Small intestine (tissue), 7 donors: ENCODE data around the gene MGAT4B. TPM values are rescaled to one million over a fixed set of nuclear protein-coding genes. Genes with fewer than 3 reads are reported as not detected.
"Not testable (repeated sequence)": the region's sequence is repeated elsewhere in the genome, so short reads cannot be mapped to it uniquely, and the experiment has no call there.

Source experiments
- DNase-seq, 2 donors: peaks; one replicate each; pipeline versions ENCODE4 v3.0.0 to v3.0.0-alpha.2; 2013
- FAIRE-seq: peaks from 2 replicates; lab custom pipeline; 2012; peaks lifted over from hg19 to GRCh38; lab: Jason Lieb, UNC
- H3K27ac ChIP-seq, 3 donors: one replicate each; pipeline ENCODE4 v1.5.1; 2013; ENCODE audit warnings: low read length in 2 of 3, mild to moderate bottlenecking in 2 of 3, control low read depth in 1 of 3, inconsistent platforms in 1 of 3, low read depth in 1 of 3, moderate library complexity in 1 of 3
- H3K27me3 ChIP-seq, 3 donors: one replicate each; pipeline ENCODE4 v1.6.1; 2013; ENCODE audit warnings: low read length in 3 of 3, inconsistent platforms in 1 of 3; ENCODE audit not compliant: control insufficient read depth in 3 of 3, insufficient read depth in 3 of 3
- H3K36me3 ChIP-seq, 3 donors: one replicate each; pipeline ENCODE4 v1.6.1; 2013; ENCODE audit warnings: low read length in 3 of 3, inconsistent platforms in 1 of 3, low read depth in 1 of 3, mild to moderate bottlenecking in 1 of 3, moderate library complexity in 1 of 3; ENCODE audit not compliant: control insufficient read depth in 3 of 3, insufficient read depth in 2 of 3
- H3K4me1 ChIP-seq, 3 donors: one replicate each; pipeline ENCODE4 v1.6.1; 2013; ENCODE audit warnings: low read length in 2 of 3, inconsistent platforms in 1 of 3, low read depth in 1 of 3, mild to moderate bottlenecking in 1 of 3, moderate library complexity in 1 of 3; ENCODE audit not compliant: control insufficient read depth in 3 of 3, insufficient read depth in 2 of 3
- H3K4me3 ChIP-seq, 3 donors: one replicate each; pipeline ENCODE4 v1.5.1; 2013; ENCODE audit warnings: low read length in 3 of 3, control low read depth in 1 of 3, inconsistent platforms in 1 of 3, low read depth in 1 of 3, mild to moderate bottlenecking in 1 of 3, moderate library complexity in 1 of 3
- H3K9me3 ChIP-seq, 2 donors: one replicate each; pipeline ENCODE4 v1.6.1; 2013; ENCODE audit warnings: low read depth in 1 of 2, low read length in 1 of 2; ENCODE audit not compliant: control insufficient read depth in 2 of 2, insufficient read depth in 1 of 2
- WGBS, 3 donors: extraction: QIAGEN DNeasy Blood & Tissue Kit; methylation state at CpG; one replicate each; pipeline ENCODE4 v1.1.7; 2013; 5-methylcytosine and 5-hydroxymethylcytosine counted together
- polyA plus RNA-seq, 4 donors: library from polyadenylated mRNA; stranded (reverse) in 3 of 4; unstranded in 1 of 4; fragments of 200-250 nt in 3 of 4; fragments of 120-200 nt in 1 of 4; gene quantifications; one replicate each; pipeline versions ENCODE4 v1.2.1 to v1.2.3, GENCODE V29; 2013
- donor health status: healthy with polysubstance abuse.
- donor health status: control.
- donor health status: control.
- donor health status: Bipolar disorder and iron deficiency.
- donor health status: healthy.

Gene MGAT4B
- polyA plus RNA-seq, 4 donors: 180 to 661 (median 401) TPM

GRCh38 chr5:179792612-179793467 lies 13.8 kb downstream of the MGAT4B start:
- H3K4me3 ChIP-seq: no peak overlapping the region
- 75 to 85% (median 82%) methylated on average over 24 of the region's 24 CpGs for WGBS, 3 donors
- H3K36me3 ChIP-seq: peaks cover 0 to 32% (median 1%) of the 10 kb centered on the region in 3 donors
- peaks cover 0 to 18% (median 5%) of the 10 kb centered on the region in 3 donors for H3K4me1 ChIP-seq
- H3K9me3 ChIP-seq: peaks cover 0 to 4% of the 10 kb centered on the region in 2 donors
- DNase-seq: no peak
- H3K27ac ChIP-seq: no peak overlapping the region
- no peak for FAIRE-seq
- H3K27me3 ChIP-seq: no peaks in the 10 kb centered on the region

GRCh38 chr5:179791881-179792611 lies 14.6 kb downstream of the MGAT4B start:
- DNase-seq: no peak
- peaks cover 0 to 18% (median 5%) of the 10 kb centered on the region in 3 donors for H3K4me1 ChIP-seq
- peaks cover 0 to 24% (median 0%) of the 10 kb centered on the region in 3 donors for H3K36me3 ChIP-seq
- peaks cover 0 to 4% of the 10 kb centered on the region in 2 donors for H3K9me3 ChIP-seq
- no peak for FAIRE-seq
- 61 to 73% (median 70%) methylated on average over 14 to 15 of the region's 15 CpGs for WGBS, 3 donors
- peak overlapping the region in 1 of 3 donors; percentile 6 for H3K27ac ChIP-seq
- H3K4me3 ChIP-seq: no peak overlapping the region
- H3K27me3 ChIP-seq: no peaks in the 10 kb centered on the region

GRCh38 chr5:179789278-179789677 lies 17.4 kb downstream of the MGAT4B start:
- not testable (repeated sequence) for H3K27ac ChIP-seq, H3K27me3 ChIP-seq, H3K4me3 ChIP-seq, DNase-seq, FAIRE-seq, H3K9me3 ChIP-seq, H3K4me1 ChIP-seq
- 95 to 96% (median 95%) methylated on average over 8 to 9 of the region's 9 CpGs for WGBS, 3 donors
- peaks cover 0 to 15% (median 0%) of the 10 kb centered on the region in 3 donors for H3K36me3 ChIP-seq

GRCh38 chr5:179788193-179788854 lies 18.3 kb downstream of the MGAT4B start:
- H3K36me3 ChIP-seq: peaks cover 0 to 12% (median 0%) of the 10 kb centered on the region in 3 donors
- WGBS, 3 donors: 80 to 88% (median 82%) methylated on average over 7 of the region's 7 CpGs
- H3K4me1 ChIP-seq: no peaks in the 10 kb centered on the region
- no peak overlapping the region for H3K4me3 ChIP-seq
- FAIRE-seq: no peak
- H3K27ac ChIP-seq: no peak overlapping the region
- no peak for DNase-seq
- H3K9me3 ChIP-seq: peaks cover 0 to 4% of the 10 kb centered on the region in 2 donors
- H3K27me3 ChIP-seq: no peaks in the 10 kb centered on the region

- no peak for FAIRE-seq
- WGBS, 3 donors: 62 to 90% (median 81%) methylated on average over 12 of the region's 12 CpGs
- Histone ChIP-seq H3K27me3 (no peaks in the 10 kb centered on the region), H3K9me3 (peaks cover 0 to 4% of the 10 kb centered on the region in 2 donors), H3K36me3 (peaks cover 0 to 14% (median 0%) of the 10 kb centered on the region in 3 donors), H3K4me1 (no peaks in the 10 kb centered on the region), H3K4me3 (no peak overlapping the region), H3K27ac (no peak overlapping the region)
- no peak for DNase-seq
Observed at GRCh38 chr5:179786861-179787260, 19.8 kb downstream of the MGAT4B start.

- no peak overlapping the region for H3K4me3 ChIP-seq
- WGBS, 3 donors: 93 to 94% (median 94%) methylated on average over 9 of the region's 9 CpGs
- no peak for FAIRE-seq
Observed at GRCh38 chr5:179783128-179783527, 23.5 kb downstream of the MGAT4B start.

GRCh38 chr5:179781846-179782245 lies 24.8 kb downstream of the MGAT4B start:
- no peak overlapping the region for H3K4me3 ChIP-seq
- DNase-seq (no peak), FAIRE-seq (no peak)
- H3K27me3 ChIP-seq: no peaks in the 10 kb centered on the region
- no peaks in the 10 kb centered on the region for H3K4me1 ChIP-seq
- H3K36me3 ChIP-seq: peaks cover 4 to 43% (median 7%) of the 10 kb centered on the region in 3 donors
- WGBS, 3 donors: 95 to 98% (median 96%) methylated on average over 4 of the region's 4 CpGs
- no peaks in the 10 kb centered on the region for H3K9me3 ChIP-seq
- H3K27ac ChIP-seq: no peak overlapping the region

More at GRCh38 chr5:179783128-179783527, 23.5 kb downstream of the MGAT4B start:
- Histone ChIP-seq H3K4me1 (no peaks in the 10 kb centered on the region), H3K36me3 (peaks cover 2 to 36% (median 4%) of the 10 kb centered on the region in 3 donors), H3K27me3 (no peaks in the 10 kb centered on the region), H3K9me3 (no peaks in the 10 kb centered on the region), H3K27ac (no peak overlapping the region)
- no peak for DNase-seq

GRCh38 chr5:179780362-179780761 lies 26.3 kb downstream of the MGAT4B start:
- no peaks in the 10 kb centered on the region for H3K27me3 ChIP-seq
- 85 to 91% (median 85%) methylated on average over 7 of the region's 7 CpGs for WGBS, 3 donors
- FAIRE-seq: no peak

More at GRCh38 chr5:179780362-179780761, 26.3 kb downstream of the MGAT4B start:
- H3K4me1 ChIP-seq: no peaks in the 10 kb centered on the region
- no peak for DNase-seq
- H3K9me3 ChIP-seq: no peaks in the 10 kb centered on the region
- H3K27ac ChIP-seq: no peak overlapping the region
- no peak overlapping the region for H3K4me3 ChIP-seq
- H3K36me3 ChIP-seq: peaks cover 10 to 56% (median 12%) of the 10 kb centered on the region in 3 donors
